GM13977 (cell line): Measurements from ENCODE around the gene RFESD.

Experiments
- DNase-seq: peaks from one replicate; pipeline ENCODE4 v3.0.0; 2012; ENCODE audit warnings: low spot score
- in situ Hi-C: fragments of 300-500 bp; cut with MboI; formaldehyde crosslinking; loops from one replicate; pipeline ENCODE4 v1.12.0; 2022; ENCODE audit warnings: low sequenced_read_pairs, low pct_unique_long_range_greater_than_20kb, mixed read lengths, inconsistent platforms; ENCODE audit not compliant: unreplicated experiment
- TF ChIP-seq, protein P1 (sequence below): IDR thresholded peaks from 2 replicates; pipeline ENCODE4 v1.5.1; 2012; ENCODE audit warnings: mild to moderate bottlenecking, control low read depth; ENCODE audit not compliant: insufficient read depth; ENCODE audit errors: extremely low read depth, missing control alignments

RFESD gene

DNA sequence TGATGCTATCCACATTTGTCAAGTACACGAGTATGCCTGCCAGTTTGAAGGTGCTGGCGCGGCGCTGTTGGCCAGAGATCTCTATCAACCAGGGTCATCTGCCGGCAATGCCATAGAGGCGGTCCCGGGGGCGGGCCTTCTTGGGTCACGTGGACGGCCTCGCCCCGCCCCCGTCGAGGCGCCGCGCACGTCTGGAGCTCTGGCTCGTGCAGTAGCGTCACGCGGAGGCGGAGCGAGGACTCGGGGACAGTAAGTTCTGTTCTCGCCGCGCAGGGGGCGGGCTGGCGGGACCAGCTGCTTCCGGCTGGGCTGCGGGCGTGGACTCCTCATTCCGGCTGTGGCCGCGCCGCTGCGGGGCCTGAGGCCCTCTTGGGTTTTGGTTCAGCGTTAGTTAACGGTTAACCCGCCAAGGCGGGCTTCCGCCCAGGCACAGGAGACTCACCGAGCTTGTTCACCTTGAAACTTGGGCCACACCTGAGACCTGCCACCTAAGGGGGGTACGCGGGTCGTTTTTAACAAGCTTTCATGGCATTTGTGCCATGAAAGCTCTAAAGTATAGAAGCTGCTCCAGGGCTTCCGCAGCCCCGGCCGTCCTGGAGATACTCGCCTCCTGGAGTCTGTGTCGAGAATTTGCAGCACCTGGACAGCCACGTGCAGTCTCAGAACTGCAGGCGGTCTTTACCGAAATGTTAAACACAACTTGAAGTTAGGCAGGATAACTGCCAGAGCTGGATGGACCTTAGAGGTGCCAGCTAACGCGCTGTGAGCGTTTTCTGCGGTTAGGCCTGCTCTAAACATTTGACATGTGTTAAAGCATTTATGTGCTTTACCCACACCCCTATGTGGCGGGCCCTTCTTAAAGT lies at the start of gene RFESD:
TSS of gene RFESD (plus strand) at position 209 of the 863 bp plus-strand sequence. CDS start 5,495 bp downstream, outside the sequence.
- in situ Hi-C loops: no loop called here
- DNase-seq: peak; percentile 89
- TF ChIP-seq, protein P1, sequence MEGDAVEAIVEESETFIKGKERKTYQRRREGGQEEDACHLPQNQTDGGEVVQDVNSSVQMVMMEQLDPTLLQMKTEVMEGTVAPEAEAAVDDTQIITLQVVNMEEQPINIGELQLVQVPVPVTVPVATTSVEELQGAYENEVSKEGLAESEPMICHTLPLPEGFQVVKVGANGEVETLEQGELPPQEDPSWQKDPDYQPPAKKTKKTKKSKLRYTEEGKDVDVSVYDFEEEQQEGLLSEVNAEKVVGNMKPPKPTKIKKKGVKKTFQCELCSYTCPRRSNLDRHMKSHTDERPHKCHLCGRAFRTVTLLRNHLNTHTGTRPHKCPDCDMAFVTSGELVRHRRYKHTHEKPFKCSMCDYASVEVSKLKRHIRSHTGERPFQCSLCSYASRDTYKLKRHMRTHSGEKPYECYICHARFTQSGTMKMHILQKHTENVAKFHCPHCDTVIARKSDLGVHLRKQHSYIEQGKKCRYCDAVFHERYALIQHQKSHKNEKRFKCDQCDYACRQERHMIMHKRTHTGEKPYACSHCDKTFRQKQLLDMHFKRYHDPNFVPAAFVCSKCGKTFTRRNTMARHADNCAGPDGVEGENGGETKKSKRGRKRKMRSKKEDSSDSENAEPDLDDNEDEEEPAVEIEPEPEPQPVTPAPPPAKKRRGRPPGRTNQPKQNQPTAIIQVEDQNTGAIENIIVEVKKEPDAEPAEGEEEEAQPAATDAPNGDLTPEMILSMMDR: no peak

DNA sequence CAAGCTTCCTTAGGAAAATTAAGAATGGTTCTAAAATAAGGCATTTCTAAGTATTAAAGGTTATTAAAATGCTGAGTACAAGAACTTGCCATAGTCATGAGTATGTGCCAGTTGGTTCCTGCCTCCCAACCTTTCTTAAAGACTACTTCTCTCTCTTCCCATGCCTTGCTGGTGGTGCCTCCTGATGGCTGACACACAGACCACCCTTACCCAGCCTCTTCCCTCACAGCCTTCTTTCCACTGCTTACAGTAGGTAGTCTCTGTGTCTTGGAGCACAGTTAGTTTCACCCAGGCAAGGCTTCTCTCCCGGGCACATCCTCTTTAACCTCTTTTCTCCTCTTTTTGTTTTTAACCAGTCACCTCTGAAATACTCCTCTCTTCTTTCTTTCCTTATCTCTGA lies 47.3 kb upstream of the RFESD start:
- in situ Hi-C loops: no loop called here
- TF ChIP-seq, protein P1: no peak
- DNase-seq: no peak

DNA sequence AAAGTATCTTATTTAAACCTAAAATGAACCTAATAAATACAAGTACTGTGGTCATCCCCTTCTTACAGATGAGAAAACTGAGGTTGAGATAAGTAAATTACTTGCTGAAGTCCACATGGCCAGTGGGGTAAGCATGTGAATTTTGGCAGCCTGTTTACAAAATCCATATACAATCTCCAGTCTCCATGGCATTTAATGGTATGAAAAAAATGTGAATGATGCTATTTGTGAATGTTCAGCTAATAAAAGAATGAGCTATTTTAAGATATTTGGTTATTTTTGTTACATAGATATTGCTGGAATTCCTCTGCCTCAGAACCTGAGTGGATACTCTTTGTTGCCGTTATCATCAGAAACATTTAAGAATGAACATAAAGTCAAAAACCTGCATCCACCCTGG lies 46.0 kb upstream of the RFESD start:
- no peak for DNase-seq
- TF ChIP-seq, protein P1: no peak
- in situ Hi-C loops: no loop called here

DNA sequence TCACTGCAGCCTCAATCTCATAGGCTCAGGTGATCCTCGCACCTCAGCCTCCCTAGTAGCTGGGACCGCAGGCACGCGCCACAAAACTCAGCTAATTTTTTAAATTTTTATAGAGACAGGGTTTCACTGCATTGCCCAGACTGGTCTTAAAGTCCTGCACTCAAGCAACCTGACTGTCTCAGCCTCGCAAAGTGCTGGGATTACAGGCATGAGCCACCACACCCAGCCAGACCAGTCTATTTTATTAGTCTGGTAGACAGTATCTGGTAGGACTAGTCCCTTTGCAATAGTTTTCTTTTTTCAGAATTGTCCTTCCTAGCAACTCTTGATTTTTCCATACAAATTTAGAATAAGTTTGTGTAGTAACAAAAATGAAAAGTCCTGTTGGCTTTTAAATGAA lies 40.8 kb upstream of the RFESD start:
- TF ChIP-seq, protein P1: no peak
- in situ Hi-C loops: no loop called here
- no peak for DNase-seq

DNA sequence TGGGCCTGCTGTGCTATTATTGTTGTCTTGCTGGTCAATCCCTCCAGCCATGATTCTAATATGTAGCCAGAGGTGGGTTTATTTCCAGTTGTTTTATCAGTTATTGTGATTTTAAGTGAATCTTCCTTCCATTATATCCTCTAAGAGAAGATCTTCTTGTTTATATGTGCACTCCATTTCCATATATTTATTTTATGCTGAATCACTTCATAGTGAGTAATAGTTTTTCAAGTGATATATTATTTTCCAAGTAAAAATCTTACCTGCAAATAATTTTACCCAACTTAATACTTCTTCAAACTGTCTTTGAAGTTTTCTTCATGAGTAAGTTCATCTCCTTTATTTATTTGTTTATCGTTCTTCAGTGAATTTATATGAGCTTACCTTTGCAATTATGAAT lies 40.2 kb upstream of the RFESD start:
- TF ChIP-seq, protein P1: no peak
- no peak for DNase-seq
- in situ Hi-C loops: no loop called here

DNA sequence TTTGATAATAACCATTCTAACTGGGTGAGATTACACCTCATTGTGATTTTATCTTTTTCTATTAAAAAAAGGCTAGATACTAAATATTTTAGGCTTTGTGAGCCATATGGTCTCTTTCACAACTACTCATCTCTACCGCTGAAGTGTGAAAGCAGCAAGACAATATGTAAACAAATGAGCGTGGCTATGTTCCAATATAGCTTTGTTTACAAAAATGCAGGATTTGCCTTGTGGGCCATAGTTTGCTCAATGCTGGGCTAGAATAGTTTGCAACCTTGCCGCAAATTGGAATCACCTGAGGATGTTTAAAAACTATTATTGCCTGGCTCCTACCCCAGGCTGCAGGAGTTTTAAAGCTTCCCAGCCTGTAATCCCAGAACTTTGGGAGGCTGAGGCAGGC lies 36.9 kb upstream of the RFESD start:
- no peak for DNase-seq
- TF ChIP-seq, protein P1: no peak
- in situ Hi-C loops: no loop called here
